Activated CD4-positive, alpha-beta memory T cell treated with anti-CD3 and anti-CD28 coated beads for 36 hours (primary cell): ENCODE measurements around the gene UBA5. TPM values are rescaled to one million over a fixed set of nuclear protein-coding genes. Genes with fewer than 3 reads are reported as not detected.
A peak's percentile ranks its signal among the peaks of the same experiment; 100 is the strongest.

ENCODE experiments used
- CTCF ChIA-PET: fragments of 350-600 bp; sonication (Branson Sonifier 250); formaldehyde crosslinking; loops from one replicate; lab custom pipeline; 2021; ENCODE audit warnings: antibody characterized with exemption, inconsistent platforms; lab: Charles Lee
- POLR2A ChIA-PET: fragments of 350-600 bp; sonication (Branson Sonifier 250); formaldehyde crosslinking; loops from one replicate; lab custom pipeline; 2021; ENCODE audit warnings: antibody characterized with exemption; lab: Charles Lee
- DNase-seq: peaks from one replicate; pipeline ENCODE4 v3.0.0-alpha.2; 2020
- H3K27ac Mint-ChIP-seq: one replicate; pipeline ENCODE4 v1.8.0; 2021; ENCODE audit warnings: mixed read lengths
- H3K27me3 Mint-ChIP-seq: one replicate; pipeline ENCODE4 v1.8.0; 2021; ENCODE audit warnings: mixed read lengths
- H3K36me3 Mint-ChIP-seq: one replicate; pipeline ENCODE4 v1.8.0; 2021; ENCODE audit warnings: mixed read lengths
- H3K4me1 Mint-ChIP-seq: one replicate; pipeline ENCODE4 v1.8.0; 2021; ENCODE audit warnings: low read depth, mixed read lengths
- H3K4me3 Mint-ChIP-seq: one replicate; pipeline ENCODE4 v1.8.0; 2021; ENCODE audit warnings: mild to moderate bottlenecking, mixed read lengths
- H3K9me3 Mint-ChIP-seq: one replicate; pipeline ENCODE4 v1.8.0; 2021; ENCODE audit warnings: mixed read lengths
- intact Hi-C: fragments of 100-400 bp; cut with micrococcal nuclease; formaldehyde crosslinking; loops from one replicate; pipeline ENCODE4 v1.15.1; 2023
- total RNA-seq, 2 experiments: library from RNA; stranded (reverse); gene quantifications; one replicate each; pipeline ENCODE4 v1.2.3, GENCODE V29; 2021

The UBA5 gene
- total RNA-seq, 2 experiments from 2014 or later: 50.4 to 58.3 TPM

- H3K36me3 Mint-ChIP-seq: peaks cover 2% of the 10 kb centered on the region
- peaks cover 22% of the 10 kb centered on the region for H3K4me1 Mint-ChIP-seq
- H3K4me3 Mint-ChIP-seq: no peak overlapping the region
- no peak for DNase-seq
- intact Hi-C loops: loop anchor here (10.0 kb wide), 1 partner anchor 790 kb away; no protein-coding TSS in a partner anchor
- POLR2A ChIA-PET: no interaction called here
- CTCF ChIA-PET: no interaction called here
- H3K27me3 Mint-ChIP-seq: no peaks in the 10 kb centered on the region
- H3K27ac Mint-ChIP-seq: no peak overlapping the region
- no peaks in the 10 kb centered on the region for H3K9me3 Mint-ChIP-seq
These were observed 5.4 kb upstream of the UBA5 start for GRCh38 chr3:132654721-132655120.

GRCh38 chr3:132655471-132655870 is 4.7 kb upstream of the UBA5 start:
- Mint-ChIP-seq H3K4me3 (no peak overlapping the region), H3K9me3 (no peaks in the 10 kb centered on the region), H3K27me3 (no peaks in the 10 kb centered on the region), H3K36me3 (peaks cover 4% of the 10 kb centered on the region), H3K4me1 (peaks cover 22% of the 10 kb centered on the region), H3K27ac (no peak overlapping the region)
- POLR2A ChIA-PET: interaction anchor here (0.5 kb wide), 1 partner anchor 9 kb away, joined by 3 read pairs; no protein-coding TSS in a partner anchor
- no peak for DNase-seq
- CTCF ChIA-PET: interaction anchor here (1.1 kb wide), 1 partner anchor 13 kb away, joined by 5 read pairs; no protein-coding TSS in a partner anchor
- intact Hi-C loops: loop anchor here (10.0 kb wide), 1 partner anchor 789 kb away; no protein-coding TSS in a partner anchor

GRCh38 chr3:132657869-132658747 is 2.0 kb upstream of the UBA5 start:
- Mint-ChIP-seq H3K27ac (no peak overlapping the region), H3K27me3 (no peaks in the 10 kb centered on the region), H3K4me3 (no peak overlapping the region), H3K9me3 (no peaks in the 10 kb centered on the region), H3K4me1 (peaks cover 34% of the 10 kb centered on the region), H3K36me3 (peaks cover 5% of the 10 kb centered on the region)
- POLR2A ChIA-PET: interaction anchor here (0.6 kb wide), 1 partner anchor 1276 kb away, joined by 3 read pairs; the partner anchor contains the start of gene NUDT16
- DNase-seq: no peak
- CTCF ChIA-PET: interaction anchor here (2.3 kb wide), 1 partner anchor 16 kb away, joined by 10 read pairs; no protein-coding TSS in a partner anchor
- intact Hi-C loops: loop anchor here (10.0 kb wide), 1 partner anchor 787 kb away; no protein-coding TSS in a partner anchor

GRCh38 chr3:132659000-132659364 is 1.1 kb upstream of the UBA5 start:
- Mint-ChIP-seq H3K36me3 (peaks cover 9% of the 10 kb centered on the region), H3K27ac (no peak overlapping the region), H3K4me3 (peak overlapping the region; percentile 93), H3K4me1 (peaks cover 41% of the 10 kb centered on the region), H3K9me3 (no peaks in the 10 kb centered on the region), H3K27me3 (no peaks in the 10 kb centered on the region)
- intact Hi-C loops: loop anchor here (10.0 kb wide), 1 partner anchor 786 kb away; no protein-coding TSS in a partner anchor
- POLR2A ChIA-PET: no interaction called here
- CTCF ChIA-PET: interaction anchor here (0.6 to 2.3 kb wide), 3 partner anchors 17 to 59 kb away, joined by 3 to 10 read pairs (median 3); no protein-coding TSS in a partner anchor
- DNase-seq: no peak

- H3K9me3 Mint-ChIP-seq: no peaks in the 10 kb centered on the region
- peak within 1 kb of the TSS; percentile 88 for H3K27ac Mint-ChIP-seq
- H3K36me3 Mint-ChIP-seq: peaks cover 9% of the 10 kb centered on the region
- DNase-seq: peak; percentile 58
- peaks cover 44% of the 10 kb centered on the region for H3K4me1 Mint-ChIP-seq
- intact Hi-C loops: loop anchor here (1.0 to 10.0 kb wide), 4 partner anchors 63 to 914 kb away; partner anchors contain the start of genes CDV3, DNAJC13 and NPHP3
- POLR2A ChIA-PET: no interaction called here
- CTCF ChIA-PET: interaction anchor here (0.6 to 2.3 kb wide), 4 partner anchors 13 to 59 kb away, joined by 3 to 10 read pairs (median 4); no protein-coding TSS in a partner anchor
- H3K27me3 Mint-ChIP-seq: no peaks in the 10 kb centered on the region
- H3K4me3 Mint-ChIP-seq: peak within 1 kb of the TSS; percentile 93
These were observed 621 bp upstream of the UBA5 start, which contains the start of gene ACAD11 for GRCh38 chr3:132659365-132660051. TSS of gene ACAD11 (minus strand) at chr3:132659809. CDS start at chr3:132659751, 58 bp downstream.

- peaks cover 48% of the 10 kb centered on the region for H3K4me1 Mint-ChIP-seq
These were observed 612 bp downstream of the UBA5 start for GRCh38 chr3:132660811-132661070.

GRCh38 chr3:132661101-132661500 is 972 bp downstream of the UBA5 start:
- peaks cover 9% of the 10 kb centered on the region for H3K36me3 Mint-ChIP-seq
- intact Hi-C loops: loop anchor here (5.0 kb wide), 1 partner anchor 244 kb away; the partner anchor contains the start of gene DNAJC13

More at GRCh38 chr3:132660811-132661070, 612 bp downstream of the UBA5 start:
- no peak for DNase-seq
- H3K27me3 Mint-ChIP-seq: no peaks in the 10 kb centered on the region
- H3K27ac Mint-ChIP-seq: peak overlapping the region; percentile 88
- ChIA-PET CTCF (interaction anchor here (0.6 to 1.7 kb wide), 4 partner anchors 9 to 125 kb away, joined by 3 to 9 read pairs (median 4); no protein-coding TSS in a partner anchor), POLR2A (interaction anchor here (0.6 to 1.2 kb wide), 5 partner anchors 9 to 1207 kb away, joined by 3 to 5 read pairs (median 3); partner anchors contain the start of gene DNAJC13)
- peaks cover 9% of the 10 kb centered on the region for H3K36me3 Mint-ChIP-seq
- H3K4me3 Mint-ChIP-seq: peak overlapping the region; percentile 93
- intact Hi-C loops: loop anchor here (1.0 to 5.0 kb wide), 3 partner anchors 62 to 913 kb away; partner anchors contain the start of genes CDV3, DNAJC13 and NPHP3
- no peaks in the 10 kb centered on the region for H3K9me3 Mint-ChIP-seq

GRCh38 chr3:132662212-132662611 is 2.1 kb downstream of the UBA5 start:
- intact Hi-C loops: loop anchor here (5.0 kb wide), 1 partner anchor 245 kb away; the partner anchor contains the start of gene DNAJC13
- DNase-seq: no peak
- Mint-ChIP-seq H3K9me3 (no peaks in the 10 kb centered on the region), H3K36me3 (peaks cover 10% of the 10 kb centered on the region), H3K4me3 (no peak overlapping the region), H3K4me1 (peaks cover 45% of the 10 kb centered on the region), H3K27ac (no peak overlapping the region), H3K27me3 (no peaks in the 10 kb centered on the region)
- CTCF ChIA-PET: interaction anchor here (0.9 kb wide), 1 partner anchor 20 kb away, joined by 3 read pairs; no protein-coding TSS in a partner anchor
- POLR2A ChIA-PET: no interaction called here

More at GRCh38 chr3:132661101-132661500, 972 bp downstream of the UBA5 start:
- no peaks in the 10 kb centered on the region for H3K27me3 Mint-ChIP-seq
- peak overlapping the region; percentile 88 for H3K27ac Mint-ChIP-seq
- no peak for DNase-seq
- H3K4me1 Mint-ChIP-seq: peaks cover 48% of the 10 kb centered on the region
- no peaks in the 10 kb centered on the region for H3K9me3 Mint-ChIP-seq
- peak overlapping the region; percentile 93 for H3K4me3 Mint-ChIP-seq
- CTCF ChIA-PET: interaction anchor here (0.6 to 1.7 kb wide), 4 partner anchors 9 to 125 kb away, joined by 3 to 9 read pairs (median 4); no protein-coding TSS in a partner anchor
- POLR2A ChIA-PET: interaction anchor here (0.6 to 1.2 kb wide), 5 partner anchors 9 to 1207 kb away, joined by 3 to 5 read pairs (median 3); partner anchors contain the start of gene DNAJC13

- H3K36me3 Mint-ChIP-seq: peaks cover 12% of the 10 kb centered on the region
- no peak overlapping the region for H3K27ac Mint-ChIP-seq
- peaks cover 39% of the 10 kb centered on the region for H3K4me1 Mint-ChIP-seq
- H3K9me3 Mint-ChIP-seq: no peaks in the 10 kb centered on the region
- intact Hi-C loops: no loop called here
- H3K4me3 Mint-ChIP-seq: no peak overlapping the region
- no peaks in the 10 kb centered on the region for H3K27me3 Mint-ChIP-seq
- ChIA-PET POLR2A (no interaction called here), CTCF (no interaction called here)
- no peak for DNase-seq
These were observed 5.2 kb downstream of the UBA5 start for GRCh38 chr3:132665230-132665745.

GRCh38 chr3:132669256-132669777 is 9.2 kb downstream of the UBA5 start:
- Mint-ChIP-seq H3K4me3 (no peak overlapping the region), H3K4me1 (peaks cover 18% of the 10 kb centered on the region), H3K9me3 (no peaks in the 10 kb centered on the region), H3K27ac (peak overlapping the region; percentile 18), H3K27me3 (no peaks in the 10 kb centered on the region), H3K36me3 (peaks cover 12% of the 10 kb centered on the region)
- DNase-seq: no peak
- intact Hi-C loops: no loop called here
- CTCF ChIA-PET: interaction anchor here (1.0 to 1.3 kb wide), 3 partner anchors 8 to 939 kb away, joined by 3 to 4 read pairs (median 3); no protein-coding TSS in a partner anchor
- POLR2A ChIA-PET: no interaction called here

- intact Hi-C loops: no loop called here
- POLR2A ChIA-PET: no interaction called here
- Mint-ChIP-seq H3K36me3 (peaks cover 22% of the 10 kb centered on the region), H3K9me3 (no peaks in the 10 kb centered on the region), H3K4me1 (peaks cover 4% of the 10 kb centered on the region), H3K4me3 (no peak overlapping the region), H3K27ac (peak overlapping the region; percentile 16), H3K27me3 (no peaks in the 10 kb centered on the region)
- CTCF ChIA-PET: no interaction called here
- no peak for DNase-seq
These were observed 15.3 kb downstream of the UBA5 start for GRCh38 chr3:132675408-132675807.
